ENCODE results near the gene ADA.

ADA gene

DNA sequence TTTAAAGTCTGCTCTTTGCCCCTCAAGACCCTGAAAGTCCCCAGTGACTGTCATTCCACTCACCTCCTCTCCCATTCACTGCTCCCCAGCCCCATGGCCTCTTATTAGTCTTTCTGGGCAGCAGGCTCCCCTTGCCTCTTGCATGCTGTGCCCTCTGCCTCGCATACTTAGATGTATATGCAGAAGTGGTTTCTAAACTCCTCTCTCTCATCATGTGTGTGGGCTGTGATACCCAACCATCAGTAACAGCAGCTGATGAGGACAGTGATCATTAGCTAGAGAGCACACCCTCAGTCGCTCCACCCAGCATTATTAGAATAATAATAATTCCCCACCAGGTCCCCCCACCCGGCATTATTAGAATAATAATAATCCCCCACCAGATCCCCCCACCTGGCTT is 54.6 kb downstream of the ADA start:
- TF ChIP-seq, protein P1, sequence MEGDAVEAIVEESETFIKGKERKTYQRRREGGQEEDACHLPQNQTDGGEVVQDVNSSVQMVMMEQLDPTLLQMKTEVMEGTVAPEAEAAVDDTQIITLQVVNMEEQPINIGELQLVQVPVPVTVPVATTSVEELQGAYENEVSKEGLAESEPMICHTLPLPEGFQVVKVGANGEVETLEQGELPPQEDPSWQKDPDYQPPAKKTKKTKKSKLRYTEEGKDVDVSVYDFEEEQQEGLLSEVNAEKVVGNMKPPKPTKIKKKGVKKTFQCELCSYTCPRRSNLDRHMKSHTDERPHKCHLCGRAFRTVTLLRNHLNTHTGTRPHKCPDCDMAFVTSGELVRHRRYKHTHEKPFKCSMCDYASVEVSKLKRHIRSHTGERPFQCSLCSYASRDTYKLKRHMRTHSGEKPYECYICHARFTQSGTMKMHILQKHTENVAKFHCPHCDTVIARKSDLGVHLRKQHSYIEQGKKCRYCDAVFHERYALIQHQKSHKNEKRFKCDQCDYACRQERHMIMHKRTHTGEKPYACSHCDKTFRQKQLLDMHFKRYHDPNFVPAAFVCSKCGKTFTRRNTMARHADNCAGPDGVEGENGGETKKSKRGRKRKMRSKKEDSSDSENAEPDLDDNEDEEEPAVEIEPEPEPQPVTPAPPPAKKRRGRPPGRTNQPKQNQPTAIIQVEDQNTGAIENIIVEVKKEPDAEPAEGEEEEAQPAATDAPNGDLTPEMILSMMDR (IDR thresholded peaks at IDR 0.05; ENCODE audit: insufficient read depth, low read length): no peak
- TF ChIP-seq REST (IDR thresholded peaks at IDR 0.05; ENCODE audit: insufficient replicate concordance, low read depth) (no peak), POLR2AphosphoS5 (IDR thresholded peaks at IDR 0.05; ENCODE audit: low read depth) (no peak), GABPA (IDR thresholded peaks at IDR 0.05; ENCODE audit: low read depth) (no peak), SPI1 (IDR thresholded peaks at IDR 0.05; ENCODE audit: borderline replicate concordance, low read depth) (no peak)
- Histone ChIP-seq H3K27me3 (ENCODE audit: insufficient read depth, poor library complexity, severe bottlenecking) (no peaks in the 10 kb centered on the region), H3K4me3 (replicated peaks; ENCODE audit: insufficient read depth, low read length) (no peak overlapping the region), H3K27ac (replicated peaks) (no peak overlapping the region)
- DNase-seq (ENCODE audit: low read depth in 1 of 2, low spot score in 1 of 2): no peak

GRCh38 chr20:44596010-44596409 is 55.5 kb downstream of the ADA start:
- no peak for DNase-seq (ENCODE audit: low read depth in 1 of 2, low spot score in 1 of 2)
- Histone ChIP-seq H3K4me3 (replicated peaks; ENCODE audit: insufficient read depth, low read length) (no peak overlapping the region), H3K27ac (replicated peaks) (no peak overlapping the region), H3K27me3 (ENCODE audit: insufficient read depth, poor library complexity, severe bottlenecking) (no peaks in the 10 kb centered on the region)
- TF ChIP-seq SPI1 (IDR thresholded peaks at IDR 0.05; ENCODE audit: borderline replicate concordance, low read depth) (no peak), REST (IDR thresholded peaks at IDR 0.05; ENCODE audit: insufficient replicate concordance, low read depth) (no peak), GABPA (IDR thresholded peaks at IDR 0.05; ENCODE audit: low read depth) (no peak), POLR2AphosphoS5 (IDR thresholded peaks at IDR 0.05; ENCODE audit: low read depth) (no peak)
- TF ChIP-seq, protein P1 (IDR thresholded peaks at IDR 0.05; ENCODE audit: insufficient read depth, low read length): no peak

GRCh38 chr20:44594730-44595129 is 56.8 kb downstream of the ADA start:
- no peaks in the 10 kb centered on the region for H3K27me3 ChIP-seq (ENCODE audit: insufficient read depth, poor library complexity, severe bottlenecking)
- no peak for DNase-seq (ENCODE audit: low read depth in 1 of 2, low spot score in 1 of 2)
- no peak overlapping the region for H3K27ac ChIP-seq (replicated peaks)
- TF ChIP-seq POLR2AphosphoS5 (IDR thresholded peaks at IDR 0.05; ENCODE audit: low read depth) (no peak), SPI1 (IDR thresholded peaks at IDR 0.05; ENCODE audit: borderline replicate concordance, low read depth) (no peak), GABPA (IDR thresholded peaks at IDR 0.05; ENCODE audit: low read depth) (no peak), REST (IDR thresholded peaks at IDR 0.05; ENCODE audit: insufficient replicate concordance, low read depth) (no peak)
- TF ChIP-seq, protein P1 (IDR thresholded peaks at IDR 0.05; ENCODE audit: insufficient read depth, low read length): no peak
- no peak overlapping the region for H3K4me3 ChIP-seq (replicated peaks; ENCODE audit: insufficient read depth, low read length)
